Spleen (tissue), 11 donors: ENCODE measurements around the gene HAX1. TPM values are rescaled to one million over a fixed set of nuclear protein-coding genes. Genes with fewer than 3 reads are reported as not detected.
"Not testable (repeated sequence)": the region's sequence is repeated elsewhere in the genome, so short reads cannot be mapped to it uniquely, and the experiment has no call there.

Source experiments
- DNase-seq: peaks from one replicate; pipeline ENCODE4 v3.0.0-alpha.2; 2020
- H3K27ac ChIP-seq, 8 donors: fragments of 200-600 bp; sonication (generic) in 7 of 8; 1 replicate in 4 of 8; 2 replicates in 4 of 8; pipeline versions ENCODE4 v1.5.0 to v1.8.0; 2016 to 2021; ENCODE audit warnings: inconsistent platforms in 4 of 8, mild to moderate bottlenecking in 4 of 8, moderate library complexity in 1 of 8
- H3K27me3 ChIP-seq, 7 donors: fragments of 200-600 bp; sonication (generic) in 6 of 7; replicated peaks in 1 of 7; 1 replicate in 4 of 7; 2 replicates in 3 of 7; pipeline versions ENCODE4 v1.5.0 to v1.8.0; 2016 to 2021; ENCODE audit warnings: inconsistent platforms in 3 of 7, mild to moderate bottlenecking in 1 of 7
- H3K36me3 ChIP-seq, 6 donors: fragments of 200-600 bp; sonication (generic) in 5 of 6; 1 replicate in 4 of 6; 2 replicates in 2 of 6; pipeline versions ENCODE4 v1.5.0 to v1.8.0; 2016 to 2021; ENCODE audit warnings: inconsistent platforms in 2 of 6
- H3K4me1 ChIP-seq, 6 donors: fragments of 200-600 bp; sonication (generic) in 5 of 6; 1 replicate in 3 of 6; 2 replicates in 3 of 6; pipeline versions ENCODE4 v1.5.0 to v1.8.0; 2016 to 2021; ENCODE audit warnings: inconsistent platforms in 3 of 6
- H3K4me3 ChIP-seq, 8 donors: fragments of 200-600 bp; sonication (generic) in 7 of 8; 1 replicate in 4 of 8; 2 replicates in 4 of 8; pipeline versions ENCODE4 v1.5.0 to v1.8.0; 2016 to 2021; ENCODE audit warnings: inconsistent platforms in 4 of 8, mild to moderate bottlenecking in 4 of 8, moderate library complexity in 2 of 8
- H3K9me3 ChIP-seq, 8 donors: fragments of 200-600 bp; sonication (generic) in 7 of 8; 1 replicate in 4 of 8; 2 replicates in 4 of 8; pipeline versions ENCODE4 v1.5.0 to v1.8.0; 2016 to 2021; ENCODE audit warnings: inconsistent platforms in 4 of 8
- CTCF ChIP-seq, 11 experiments: fragments of 200-600 bp in 7 of 11; fragments of 450-650 bp in 4 of 11; sonication (generic) in 4 of 11; IDR thresholded peaks in 8 of 11; conservative IDR thresholded peaks in 3 of 11; 1 replicate in 7 of 11; 2 replicates in 4 of 11; pipeline versions ENCODE4 v1.4.0 to v1.8.0; 2016 to 2021; ENCODE audit warnings: antibody characterized with exemption in 11 of 11, inconsistent platforms in 4 of 11, mild to moderate bottlenecking in 1 of 11
- POLR2A ChIP-seq, 3 donors: fragments of 450-650 bp; IDR thresholded peaks; one replicate each; pipeline ENCODE4 v1.5.1; 2017; ENCODE audit warnings: antibody characterized with exemption in 3 of 3, mild to moderate bottlenecking in 1 of 3
- POLR2AphosphoS5 ChIP-seq, 3 donors: sonication (generic); formaldehyde crosslinking; IDR thresholded peaks; one replicate each; pipeline ENCODE4 v1.5.1; 2017; ENCODE audit warnings: antibody characterized with exemption in 3 of 3
- WGBS, 5 donors: extraction: QIAGEN DNeasy Blood & Tissue Kit in 3 of 5; methylation state at CpG; one replicate each; pipeline versions ENCODE4 v1.1.5 to v1.1.7; 2013 to 2018; 5-methylcytosine and 5-hydroxymethylcytosine counted together
- intact Hi-C: fragments of 100-400 bp; cut with DNase I; formaldehyde crosslinking; loops from one replicate; pipeline ENCODE4 v1.15.0; 2023; ENCODE audit warnings: low total_unique reads
- polyA plus RNA-seq, 3 donors: library from polyadenylated mRNA; stranded (reverse); fragments of 200-250 nt; gene quantifications; one replicate each; pipeline ENCODE4 v1.2.1, GENCODE V29; 2013
- total RNA-seq, 7 donors: library from RNA; depleted of rRNA in 3 of 7; stranded (reverse); fragments of >200 nt in 3 of 7; fragmentation: NEBNext Ultra II Directional in 4 of 7; extraction: Animal tissue kit (Norgen Biotek cat#: 25700) in 4 of 7; gene quantifications; one replicate each; pipeline versions ENCODE4 v1.1.0 to v1.2.1, GENCODE V29; 2016 to 2021
- donor health status: healthy with polysubstance abuse.
- donor health status: DM: no; HTN: no; CAD: no; lungs with moderate emphysema.
- donor health status: DM: no; HTN: no; CAD: no.
- donor health status: Bipolar disorder and iron deficiency.
- donor health status: healthy.
- donor health status: DM: no; HTN: no; CAD: no.
- donor health status: DM: yes; HTN: yes; CAD: no.

HAX1 gene
- total and polyA plus RNA-seq, 10 donors: 59.5 to 109 (median 69.6) TPM

- Histone ChIP-seq H3K36me3 (no peaks in the 10 kb centered on the region), H3K9me3 (peaks cover 0 to 33% (median 17%) of the 10 kb centered on the region in 8 donors), H3K4me1 (no peaks in the 10 kb centered on the region), H3K4me3 (no peak overlapping the region), H3K27me3 (peaks cover 0 to 3% (median 0%) of the 10 kb centered on the region in 7 donors), H3K27ac (no peak overlapping the region)
- no peak for TF ChIP-seq POLR2A (IDR thresholded peaks at IDR 0.05)
- TF ChIP-seq CTCF (IDR thresholded peaks at IDR 0.05 in 8 of 11, conservative IDR thresholded peaks at IDR 0.05 in 3 of 11): no peak
- no peak for DNase-seq
- 71 to 93% (median 91%) methylated on average over 10 of the region's 10 CpGs for WGBS, 5 donors
- intact Hi-C loops: no loop called here
These were observed 40.6 kb downstream of the HAX1 start for GRCh38 chr1:154313066-154313356.

GRCh38 chr1:154314226-154314625 is 41.8 kb downstream of the HAX1 start:
- H3K9me3 ChIP-seq: peaks cover 0 to 27% (median 17%) of the 10 kb centered on the region in 8 donors
- H3K27ac ChIP-seq, intact Hi-C loops, H3K27me3 ChIP-seq, DNase-seq, H3K4me3 ChIP-seq, H3K36me3 ChIP-seq, H3K4me1 ChIP-seq: not testable (repeated sequence)
- 71 to 90% (median 88%) methylated on average over 3 of the region's 3 CpGs for WGBS, 5 donors

GRCh38 chr1:154316704-154317103 is 44.3 kb downstream of the HAX1 start:
- WGBS, 5 donors: 49 to 93% (median 91%) methylated on average over 1 of the region's 1 CpG
- TF ChIP-seq CTCF (IDR thresholded peaks at IDR 0.05 in 8 of 11, conservative IDR thresholded peaks at IDR 0.05 in 3 of 11) (no peak), POLR2AphosphoS5 (IDR thresholded peaks at IDR 0.05) (no peak), POLR2A (IDR thresholded peaks at IDR 0.05) (no peak)
- H3K9me3 ChIP-seq: peaks cover 0 to 27% (median 17%) of the 10 kb centered on the region in 8 donors
- no peak overlapping the region for H3K4me3 ChIP-seq
- intact Hi-C loops: no loop called here
- H3K4me1 ChIP-seq: no peaks in the 10 kb centered on the region
- peaks cover 0 to 8% (median 0%) of the 10 kb centered on the region in 7 donors for H3K27me3 ChIP-seq
- H3K36me3 ChIP-seq: no peaks in the 10 kb centered on the region
- no peak overlapping the region for H3K27ac ChIP-seq
- DNase-seq: no peak

- no peak overlapping the region for H3K27ac ChIP-seq
- 72 to 81% (median 76%) methylated on average over 4 of the region's 4 CpGs for WGBS, 5 donors
- no peaks in the 10 kb centered on the region for H3K4me1 ChIP-seq
- no peaks in the 10 kb centered on the region for H3K36me3 ChIP-seq
- peaks cover 0 to 27% (median 17%) of the 10 kb centered on the region in 8 donors for H3K9me3 ChIP-seq
- H3K4me3 ChIP-seq: no peak overlapping the region
- DNase-seq: no peak
- peaks cover 0 to 15% (median 0%) of the 10 kb centered on the region in 7 donors for H3K27me3 ChIP-seq
- no peak for TF ChIP-seq CTCF (IDR thresholded peaks at IDR 0.05 in 8 of 11, conservative IDR thresholded peaks at IDR 0.05 in 3 of 11)
- TF ChIP-seq POLR2AphosphoS5 (IDR thresholded peaks at IDR 0.05): no peak
- no peak for TF ChIP-seq POLR2A (IDR thresholded peaks at IDR 0.05)
- intact Hi-C loops: no loop called here
These were observed 46.0 kb downstream of the HAX1 start for GRCh38 chr1:154318386-154318785.
